HepG2 (cell line): ENCODE results near the gene PELI3. TPM values are rescaled to one million over a fixed set of nuclear protein-coding genes. Genes with fewer than 3 reads are reported as not detected.
A peak's percentile ranks its signal among the peaks of the same experiment; 100 is the strongest.

ENCODE experiments used
- ATF4 ChIP-seq, 2 experiments: fragments of 450-650 bp in 1 of 2; sonication (generic) in 1 of 2; formaldehyde crosslinking; IDR thresholded peaks; 2 replicates each; pipeline versions ENCODE4 v1.5.0 to v1.8.0; 2020 to 2022; ENCODE audit warnings: mild to moderate bottlenecking in 1 of 2, missing genetic modification reagents in 1 of 2
- NCOA1 ChIP-seq: sonication (generic); formaldehyde crosslinking; IDR thresholded peaks from 2 replicates; pipeline ENCODE4 v1.9.0; 2021; ENCODE audit warnings: missing genetic modification reagents
- NFE2L1 ChIP-seq: sonication (generic); formaldehyde crosslinking; IDR thresholded peaks from 2 replicates; pipeline ENCODE4 v1.4.0; 2020; ENCODE audit warnings: missing genetic modification reagents, mild to moderate bottlenecking, borderline replicate concordance
- NPAS2 ChIP-seq: sonication (generic); formaldehyde crosslinking; IDR thresholded peaks from 2 replicates; pipeline ENCODE4 v1.8.0; 2022; ENCODE audit warnings: mild to moderate bottlenecking, missing genetic modification reagents, borderline replicate concordance
- SIX1 ChIP-seq: sonication (generic); formaldehyde crosslinking; IDR thresholded peaks from 2 replicates; pipeline ENCODE4 v1.4.0; 2020; ENCODE audit warnings: missing genetic modification reagents, borderline replicate concordance
- ZBTB8A ChIP-seq: sonication (generic); formaldehyde crosslinking; IDR thresholded peaks from 2 replicates; pipeline ENCODE4 v1.4.0; 2020; ENCODE audit warnings: mild to moderate bottlenecking, low read depth, missing genetic modification reagents, borderline replicate concordance
- ZFY ChIP-seq: sonication (generic); formaldehyde crosslinking; IDR thresholded peaks from 2 replicates; pipeline ENCODE4 v1.4.0; 2020; ENCODE audit warnings: missing genetic modification reagents
- ZHX1 ChIP-seq: sonication (generic); formaldehyde crosslinking; IDR thresholded peaks from 2 replicates; pipeline ENCODE4 v1.8.1; 2022; ENCODE audit warnings: low read depth, mild to moderate bottlenecking, missing genetic modification reagents
- ZNF318 ChIP-seq: sonication (generic); formaldehyde crosslinking; IDR thresholded peaks from 2 replicates; pipeline ENCODE4 v1.4.0; 2020; ENCODE audit warnings: mild to moderate bottlenecking, missing genetic modification reagents
- ZNF382 ChIP-seq: sonication (generic); formaldehyde crosslinking; IDR thresholded peaks from 2 replicates; pipeline ENCODE4 v1.5.0; 2020; ENCODE audit warnings: missing genetic modification reagents, mild to moderate bottlenecking, borderline replicate concordance
- ZNF510 ChIP-seq: sonication (generic); formaldehyde crosslinking; IDR thresholded peaks from 2 replicates; pipeline ENCODE4 v1.4.0; 2020; ENCODE audit warnings: low read depth, mild to moderate bottlenecking, missing genetic modification reagents
- ZNF580 ChIP-seq: IDR thresholded peaks from 2 replicates; pipeline ENCODE4 v1.6.1; 2016; ENCODE audit warnings: low read depth, borderline replicate concordance
- ZNF746 ChIP-seq: sonication (generic); formaldehyde crosslinking; IDR thresholded peaks from 2 replicates; pipeline ENCODE4 v1.8.0; 2022; ENCODE audit warnings: mild to moderate bottlenecking, missing genetic modification reagents
- ZNF766 ChIP-seq: sonication (generic); formaldehyde crosslinking; IDR thresholded peaks from 2 replicates; pipeline ENCODE4 v1.5.0; 2020; ENCODE audit warnings: missing genetic modification reagents, borderline replicate concordance
- ZNF788 ChIP-seq: sonication (generic); formaldehyde crosslinking; IDR thresholded peaks from 2 replicates; pipeline ENCODE4 v1.5.0; 2020; ENCODE audit warnings: mild to moderate bottlenecking, missing genetic modification reagents, borderline replicate concordance
- polyA plus RNA-seq, 8 experiments: library from polyadenylated mRNA; depleted of rRNA in 3 of 8; stranded (reverse) in 7 of 8; unstranded in 1 of 8; fragments of >200 nt; fragmentation: Illumina TruSeq in 4 of 8; extraction: Trizol in 4 of 8; gene quantifications; 2 replicates each; pipeline versions ENCODE4 v1.2.1 to v1.2.3, GENCODE V29; 2011 to 2016; ENCODE audit warnings: low read depth in 4 of 8, missing spikeins in 1 of 8, mixed read lengths in 1 of 8; ENCODE audit not compliant: insufficient read depth in 1 of 8
- total RNA-seq, 5 experiments: library from RNA; depleted of rRNA; stranded (reverse); fragments of >200 nt; fragmentation: Illumina TruSeq; extraction: Trizol; gene quantifications; 2 replicates each; pipeline ENCODE4 v1.2.3, GENCODE V29; 2016; ENCODE audit warnings: low read depth in 1 of 5

PELI3 gene
- total and polyA plus RNA-seq, 2 of the 13 experiments (the other 11 are each of a cell fraction or from before 2014, with no cell fraction given): 2.0 to 4.0 TPM

- TF ChIP-seq ZFY: peak; percentile 100
- no peak; the same call in 1 of the 2 replicates for TF ChIP-seq ZNF580 (CRISPR knock-in tag)
- TF ChIP-seq ZNF510 (CRISPR knock-in tag): peak; percentile 54; the same call in 1 of the 2 replicates
- TF ChIP-seq NCOA1 (CRISPR knock-in tag): no peak
- no peak for TF ChIP-seq NFE2L1
- no peak for TF ChIP-seq SIX1 (CRISPR knock-in tag)
- TF ChIP-seq ZNF318 (CRISPR knock-in tag): no peak
- TF ChIP-seq NPAS2 (CRISPR knock-in tag): no peak
- TF ChIP-seq ZBTB8A: no peak
- TF ChIP-seq ZNF746: no peak
- TF ChIP-seq ATF4 (CRISPR knock-in tag; IDR thresholded peaks at IDR 0.05): 0 out of 4 replicates have a peak, but pooled peaks of 1 of the 2 experiments have one; percentile 52
- no peak for TF ChIP-seq ZHX1 (CRISPR knock-in tag)
- no peak for TF ChIP-seq ZNF382 (CRISPR knock-in tag)
- peak; percentile 57; the same call in 1 of the 2 replicates for TF ChIP-seq ZNF788 (CRISPR knock-in tag)
- TF ChIP-seq ZNF766 (CRISPR knock-in tag): no peak
Observed at GRCh38 chr11:66480117-66480938, 13.6 kb downstream of the PELI3 start, which contains the start of gene DPP3 (continued).
